ENCODE data around the gene SPDEF. TPM values are rescaled to one million over a fixed set of nuclear protein-coding genes. Genes with fewer than 3 reads are reported as not detected.

SPDEF gene
- total RNA-seq, 2 donors from 2014 or later = not detected

DNA sequence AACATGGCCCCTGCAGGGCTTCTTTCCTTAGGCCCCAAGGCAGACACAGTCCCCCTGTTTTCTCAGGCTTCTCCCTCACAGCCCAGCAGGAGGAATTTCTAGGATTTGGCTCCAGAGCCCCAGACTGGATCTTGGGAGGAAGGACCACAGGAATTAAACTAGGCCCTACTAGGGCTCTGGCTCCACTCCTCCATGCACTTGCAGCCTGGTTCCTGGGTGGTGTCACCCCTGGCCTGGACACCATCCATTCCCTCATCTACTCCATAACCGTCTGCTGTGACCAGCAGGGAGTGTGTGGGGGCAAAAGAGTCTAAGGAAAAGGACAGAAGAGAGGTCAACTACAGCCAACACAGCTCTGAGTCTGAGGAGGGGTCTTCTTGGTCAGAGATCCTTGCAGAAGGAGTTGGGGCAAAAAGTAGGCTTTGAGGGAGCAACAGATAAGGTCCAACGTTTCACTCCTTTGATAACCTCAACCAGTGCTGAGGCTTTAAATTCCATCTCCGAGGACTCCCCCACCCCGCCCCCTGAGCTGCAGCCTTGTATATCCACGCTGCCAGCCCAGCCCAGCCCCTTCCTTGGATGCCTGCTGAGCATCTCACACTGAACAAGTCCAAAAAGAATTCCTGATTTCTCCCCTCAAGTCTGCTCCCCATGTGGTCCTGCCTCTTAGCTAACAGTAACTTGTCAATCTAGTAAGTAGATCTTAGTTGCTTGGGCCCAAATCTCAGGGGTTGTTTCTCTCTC lies 27.9 kb upstream of the SPDEF start:
- peaks cover 0 to 12% of the 10 kb centered on the region in 2 donors for H3K4me1 ChIP-seq (ENCODE audit: control insufficient read depth in 1 of 2, low read depth in 2 of 2)
- no peaks in the 10 kb centered on the region for H3K27me3 ChIP-seq (replicated peaks; ENCODE audit: insufficient read depth)
- H3K36me3 ChIP-seq = peaks cover 8% of the 10 kb centered on the region
- DNase-seq (ENCODE audit: low spot score) (no peak), ATAC-seq (ENCODE audit: insufficient number of reproducible peaks, low FRiP score, low read depth) (no peak)
- H3K9me3 ChIP-seq = no peaks in the 10 kb centered on the region
- H3K4me3 ChIP-seq = no peak overlapping the region
- TF ChIP-seq, protein P1, sequence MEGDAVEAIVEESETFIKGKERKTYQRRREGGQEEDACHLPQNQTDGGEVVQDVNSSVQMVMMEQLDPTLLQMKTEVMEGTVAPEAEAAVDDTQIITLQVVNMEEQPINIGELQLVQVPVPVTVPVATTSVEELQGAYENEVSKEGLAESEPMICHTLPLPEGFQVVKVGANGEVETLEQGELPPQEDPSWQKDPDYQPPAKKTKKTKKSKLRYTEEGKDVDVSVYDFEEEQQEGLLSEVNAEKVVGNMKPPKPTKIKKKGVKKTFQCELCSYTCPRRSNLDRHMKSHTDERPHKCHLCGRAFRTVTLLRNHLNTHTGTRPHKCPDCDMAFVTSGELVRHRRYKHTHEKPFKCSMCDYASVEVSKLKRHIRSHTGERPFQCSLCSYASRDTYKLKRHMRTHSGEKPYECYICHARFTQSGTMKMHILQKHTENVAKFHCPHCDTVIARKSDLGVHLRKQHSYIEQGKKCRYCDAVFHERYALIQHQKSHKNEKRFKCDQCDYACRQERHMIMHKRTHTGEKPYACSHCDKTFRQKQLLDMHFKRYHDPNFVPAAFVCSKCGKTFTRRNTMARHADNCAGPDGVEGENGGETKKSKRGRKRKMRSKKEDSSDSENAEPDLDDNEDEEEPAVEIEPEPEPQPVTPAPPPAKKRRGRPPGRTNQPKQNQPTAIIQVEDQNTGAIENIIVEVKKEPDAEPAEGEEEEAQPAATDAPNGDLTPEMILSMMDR (IDR thresholded peaks at IDR 0.05) = no peak
- H3K27ac ChIP-seq = no peak overlapping the region

DNA sequence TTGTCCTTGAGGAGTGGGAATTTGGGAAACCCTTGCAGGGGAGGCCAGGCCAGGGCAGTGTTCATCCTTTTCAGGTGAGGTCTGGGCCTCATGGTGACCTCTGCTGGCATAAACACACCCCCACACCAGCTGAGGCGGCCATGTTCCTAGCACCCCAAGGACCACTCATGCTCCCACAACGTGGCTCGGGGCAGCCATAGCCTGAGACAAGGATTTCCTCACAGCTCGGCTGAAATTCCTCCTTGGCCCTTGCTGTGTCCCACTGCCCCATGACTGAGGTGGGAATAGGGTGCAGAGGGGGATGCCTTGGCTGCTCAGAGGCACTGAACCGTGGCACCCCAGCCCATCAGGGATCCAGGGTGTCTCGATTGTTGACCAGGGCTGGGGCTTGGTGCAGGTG lies 27.3 kb upstream of the SPDEF start:
- H3K27me3 ChIP-seq (replicated peaks; ENCODE audit: insufficient read depth) = no peaks in the 10 kb centered on the region
- ATAC-seq (ENCODE audit: insufficient number of reproducible peaks, low FRiP score, low read depth) (no peak), DNase-seq (ENCODE audit: low spot score) (no peak)
- TF ChIP-seq, protein P1 (IDR thresholded peaks at IDR 0.05) = no peak
- H3K4me3 ChIP-seq = no peak overlapping the region
- peaks cover 8% of the 10 kb centered on the region for H3K36me3 ChIP-seq
- H3K27ac ChIP-seq = no peak overlapping the region
- H3K4me1 ChIP-seq (ENCODE audit: control insufficient read depth in 1 of 2, low read depth in 2 of 2) = peaks cover 0 to 12% of the 10 kb centered on the region in 2 donors
- no peaks in the 10 kb centered on the region for H3K9me3 ChIP-seq

DNA sequence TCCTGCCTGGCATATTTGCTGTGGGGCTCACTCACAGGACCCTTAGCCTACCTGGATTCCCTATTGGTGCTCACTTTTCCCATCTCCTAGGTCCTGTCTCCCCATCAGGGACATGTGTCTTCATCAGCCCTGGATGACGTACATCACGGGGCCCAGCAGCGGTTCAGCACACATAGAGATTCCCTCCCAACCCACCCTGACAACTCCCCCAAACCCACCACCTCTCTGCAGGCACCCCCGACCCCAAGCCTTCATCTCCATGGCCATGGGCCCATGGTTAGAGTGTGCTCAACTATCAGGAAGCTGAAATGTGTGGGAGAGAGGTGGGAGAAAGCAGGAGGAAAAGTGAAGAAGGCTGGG lies 25.4 kb upstream of the SPDEF start:
- no peaks in the 10 kb centered on the region for H3K36me3 ChIP-seq
- no peak overlapping the region for H3K4me3 ChIP-seq
- H3K4me1 ChIP-seq (ENCODE audit: control insufficient read depth in 1 of 2, low read depth in 2 of 2) = peaks cover 0 to 12% of the 10 kb centered on the region in 2 donors
- H3K27me3 ChIP-seq (replicated peaks; ENCODE audit: insufficient read depth) = no peaks in the 10 kb centered on the region
- ATAC-seq (ENCODE audit: insufficient number of reproducible peaks, low FRiP score, low read depth) (no peak), DNase-seq (ENCODE audit: low spot score) (no peak)
- TF ChIP-seq, protein P1 (IDR thresholded peaks at IDR 0.05) = no peak
- H3K9me3 ChIP-seq = no peaks in the 10 kb centered on the region
- no peak overlapping the region for H3K27ac ChIP-seq

DNA sequence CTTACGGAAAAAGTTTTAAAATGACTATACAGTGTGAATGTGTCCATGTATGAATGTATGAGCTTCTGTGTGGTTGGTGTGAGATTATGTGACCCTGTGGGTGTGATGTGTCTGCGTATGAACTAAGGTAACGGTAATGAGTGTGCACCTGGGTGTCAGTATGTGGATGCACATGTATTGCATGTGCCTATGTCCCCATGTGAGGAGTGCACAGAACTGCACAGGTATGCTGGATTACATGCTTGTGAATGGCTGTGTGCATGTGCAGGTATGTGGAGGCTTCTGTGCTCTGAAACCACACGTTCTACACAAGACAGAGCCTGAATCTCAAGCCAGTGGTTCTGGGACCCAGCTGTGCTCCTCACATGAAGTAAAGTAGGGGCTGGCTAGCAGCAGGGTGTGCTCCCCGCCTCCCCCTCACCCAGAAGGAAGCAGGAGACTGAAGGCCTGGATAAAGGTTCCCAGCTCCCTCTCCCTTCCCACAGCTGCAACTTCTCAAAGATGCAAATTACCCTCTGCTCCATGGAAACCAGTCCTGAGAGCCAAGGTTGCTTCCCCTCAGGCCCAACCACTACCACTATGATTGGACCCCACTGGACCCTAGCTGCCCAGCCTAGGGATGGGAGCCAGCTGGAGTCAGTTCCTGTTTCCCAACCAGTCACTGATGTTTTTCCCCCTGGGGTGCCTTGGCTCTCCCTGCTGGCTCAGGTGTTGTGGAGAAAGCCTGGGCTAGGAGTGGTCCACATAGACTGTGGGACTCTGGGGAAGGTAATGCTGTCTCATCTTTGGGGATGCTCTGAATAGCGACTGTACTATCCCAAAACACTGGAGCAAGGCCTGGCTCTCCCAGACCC lies 24.8 kb upstream of the SPDEF start:
- Histone ChIP-seq H3K36me3 (no peaks in the 10 kb centered on the region), H3K4me3 (no peak overlapping the region), H3K27ac (no peak overlapping the region), H3K4me1 (ENCODE audit: control insufficient read depth in 1 of 2, low read depth in 2 of 2) (peaks cover 0 to 10% of the 10 kb centered on the region in 2 donors), H3K27me3 (replicated peaks; ENCODE audit: insufficient read depth) (no peaks in the 10 kb centered on the region), H3K9me3 (no peaks in the 10 kb centered on the region)
- no peak for ATAC-seq (ENCODE audit: insufficient number of reproducible peaks, low FRiP score, low read depth)
- no peak for DNase-seq (ENCODE audit: low spot score)
- TF ChIP-seq, protein P1 (IDR thresholded peaks at IDR 0.05) = no peak

Measured in thoracic aorta (tissue), 2 donors.